ENCODE results near the gene CACNA2D4.

The CACNA2D4 gene

GRCh38 chr12:1919284-1919683 is 832 bp upstream of the CACNA2D4 start:
- Histone ChIP-seq H3K4me2 (peak overlapping the region; percentile 94 to 100 (median 97)), H3K27ac (peak overlapping the region; percentile 78 to 94 (median 89); a peak in 19 of 22 replicates), H4K20me1 (no peaks in the 10 kb centered on the region), H3K9me3 (replicated peaks in 1 of 11) (no peaks in the 10 kb centered on the region), H3K4me3 (peak overlapping the region; percentile 55 to 80 (median 66); a peak in 17 of 20 replicates), H3K4me1 (peaks cover 80 to 97% (median 96%) of the 10 kb centered on the region in 10 experiments), H3K27me3 (no peaks in the 10 kb centered on the region), H3K36me3 (no peaks in the 10 kb centered on the region), H3K9ac (peak overlapping the region; percentile 79 to 92 (median 86); a peak in 21 of 22 replicates)
- no peak for TF ChIP-seq Cebpa-rat (IDR thresholded peaks at IDR 0.05)

GRCh38 chr12:1918884-1919236 is 408 bp upstream of the CACNA2D4 start:
- no peaks in the 10 kb centered on the region for H3K27me3 ChIP-seq
- H3K9me3 ChIP-seq (replicated peaks in 1 of 11) = no peaks in the 10 kb centered on the region
- H3K4me1 ChIP-seq = peaks cover 76 to 97% (median 96%) of the 10 kb centered on the region in 10 experiments
- TF ChIP-seq Cebpa-rat (IDR thresholded peaks at IDR 0.05) = no peak
- H3K27ac ChIP-seq = peak overlapping the region; percentile 78 to 94 (median 89)
- H3K4me2 ChIP-seq = peak overlapping the region; percentile 94 to 100 (median 97)
- peak overlapping the region; percentile 79 to 92 (median 86) for H3K9ac ChIP-seq
- peak overlapping the region; percentile 55 to 80 (median 66) for H3K4me3 ChIP-seq
- no peaks in the 10 kb centered on the region for H4K20me1 ChIP-seq
- no peaks in the 10 kb centered on the region for H3K36me3 ChIP-seq

DNA sequence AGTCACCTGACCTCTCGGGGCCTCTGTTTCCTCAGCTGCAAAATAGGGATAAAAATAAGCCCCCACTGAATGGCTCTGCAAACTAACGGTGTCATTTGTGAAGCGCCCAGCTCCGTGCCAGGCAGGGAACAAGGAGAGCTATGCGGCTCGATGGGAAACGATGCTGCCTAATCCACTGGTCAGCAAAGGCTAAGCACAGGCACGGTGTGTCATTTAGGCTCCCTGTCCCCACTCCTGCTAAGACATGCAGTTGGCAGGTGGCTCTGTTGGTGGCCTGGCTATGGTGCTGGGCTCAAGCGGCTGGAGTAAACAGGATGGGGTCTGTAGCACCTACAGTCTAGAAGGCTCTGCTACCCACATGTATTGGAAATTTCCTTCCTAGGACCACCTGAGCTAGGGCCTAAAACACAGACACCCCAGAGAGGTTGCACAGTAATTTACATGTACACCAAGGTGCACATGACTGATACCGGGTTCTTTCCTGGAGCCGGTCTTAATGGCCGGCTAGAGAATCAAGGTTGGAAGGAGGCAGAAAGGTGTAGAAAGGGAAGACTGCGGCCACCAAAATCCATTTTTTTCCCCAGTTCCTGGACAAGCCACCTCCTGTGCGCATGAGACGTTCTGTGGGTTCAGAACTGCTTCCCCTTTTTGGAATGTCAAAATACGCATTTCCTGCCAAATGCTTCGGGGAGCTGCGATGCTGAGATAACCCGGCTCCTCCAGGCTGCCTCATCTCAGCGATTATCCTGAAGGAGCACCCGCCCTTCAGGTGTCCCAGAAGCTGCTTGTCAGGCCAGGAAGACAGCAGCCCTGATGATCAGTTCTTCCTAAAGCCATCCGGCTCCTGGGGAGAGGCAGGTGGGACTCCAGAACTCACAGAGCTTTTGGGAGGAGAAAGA is 1.0 kb downstream of the CACNA2D4 start:
- Histone ChIP-seq H3K4me1 (peaks cover 66 to 97% (median 96%) of the 10 kb centered on the region in 10 experiments), H3K4me3 (peak overlapping the region; percentile 55 to 80 (median 66)), H3K9ac (peak overlapping the region; percentile 79 to 92 (median 86)), H4K20me1 (no peaks in the 10 kb centered on the region), H3K36me3 (no peaks in the 10 kb centered on the region; a peak in 1 of 22 replicates), H3K27me3 (0 out of 22 replicates have a peak, but pooled peaks cover 0 to 4% (median 0%) of the 10 kb centered on the region in 11 experiments), H3K9me3 (replicated peaks in 1 of 11) (no peaks in the 10 kb centered on the region), H3K27ac (peak overlapping the region; percentile 78 to 94 (median 89)), H3K4me2 (peak overlapping the region; percentile 94 to 100 (median 97))
- TF ChIP-seq Cebpa-rat (IDR thresholded peaks at IDR 0.05) = no peak

DNA sequence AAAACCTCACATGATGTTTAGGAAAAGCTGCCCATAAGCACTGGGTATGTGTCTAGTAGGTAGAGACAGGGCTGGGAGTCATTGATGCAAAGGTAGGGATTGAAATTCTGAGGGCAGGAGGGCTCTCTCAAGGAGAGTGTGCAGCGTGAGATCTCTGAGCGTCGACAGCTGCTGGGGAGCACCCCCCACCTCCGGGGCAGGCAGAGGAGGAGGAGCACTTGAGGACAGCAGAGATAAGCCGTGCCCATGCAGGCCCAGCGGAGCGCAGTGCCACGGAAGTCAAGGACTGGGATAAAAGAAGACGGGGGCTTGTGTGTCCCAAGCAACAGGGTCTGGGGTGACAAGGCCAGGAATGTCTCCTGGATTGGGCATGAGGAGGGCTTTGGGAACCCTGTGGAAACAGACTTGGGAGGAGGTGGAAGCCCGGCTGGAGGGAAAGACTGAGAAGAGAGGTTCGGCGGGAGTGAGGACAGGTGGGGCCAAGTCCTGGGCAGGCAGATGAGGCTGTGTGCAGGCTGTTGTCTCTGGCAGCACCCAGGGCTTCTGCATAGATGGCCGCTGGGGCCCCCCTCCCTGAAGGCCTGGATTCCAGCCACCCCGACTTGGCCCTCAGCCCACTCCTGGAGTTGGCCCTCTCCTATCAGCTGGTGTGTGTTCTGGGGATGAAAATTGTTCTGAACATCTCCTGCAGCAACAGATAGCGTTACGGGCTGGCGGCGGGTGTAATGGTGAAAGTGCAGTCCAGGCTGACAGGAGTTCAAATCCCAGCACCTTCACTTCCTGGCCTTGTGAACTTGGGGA is 1.9 kb downstream of the CACNA2D4 start:
- peak overlapping the region; percentile 78 to 94 (median 89); a peak in 21 of 22 replicates for H3K27ac ChIP-seq

DNA sequence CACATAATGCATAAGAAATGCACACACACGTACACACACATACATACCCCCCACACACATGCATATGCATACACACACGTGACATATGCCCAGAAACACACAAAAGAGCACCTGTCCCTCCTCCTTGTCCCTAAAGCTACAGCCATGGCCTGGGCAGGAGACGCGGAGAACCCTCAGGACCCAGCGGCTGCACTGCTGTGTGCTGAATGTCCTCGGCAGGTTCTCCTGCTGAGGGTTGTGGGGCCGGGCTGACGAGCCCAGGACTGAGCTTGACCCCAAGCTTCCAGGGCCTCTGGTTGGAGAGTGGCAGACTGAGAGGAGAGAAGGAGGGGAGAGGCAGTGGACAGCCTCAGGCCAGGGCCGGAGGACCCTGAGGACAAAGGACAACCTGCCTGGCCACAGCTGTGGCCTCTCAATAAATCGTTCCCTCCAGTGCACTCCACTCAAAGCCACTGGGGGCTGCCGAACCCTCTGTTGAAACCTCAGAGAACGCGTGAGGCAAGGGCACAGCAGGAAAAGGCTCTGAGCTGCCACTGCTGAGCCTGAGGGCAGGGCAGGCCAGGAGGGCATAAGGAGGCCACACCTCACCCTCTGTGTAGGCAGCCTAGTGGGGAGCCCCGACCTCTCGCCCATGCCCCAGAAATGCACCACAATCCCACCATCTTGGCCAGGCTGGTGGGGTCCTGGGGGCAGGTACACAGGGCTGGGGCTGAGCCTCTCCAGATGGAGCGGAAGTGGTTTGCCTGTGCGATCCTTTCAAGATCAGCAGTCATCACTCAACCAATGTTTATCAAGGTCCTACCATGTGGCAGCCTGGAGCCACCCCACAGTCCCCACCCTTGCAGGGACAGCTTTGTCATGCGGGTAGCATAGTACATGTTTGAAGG is 3.1 kb downstream of the CACNA2D4 start:
- Histone ChIP-seq H3K4me1 (peaks cover 61 to 94% (median 92%) of the 10 kb centered on the region in 10 experiments), H4K20me1 (no peaks in the 10 kb centered on the region), H3K9ac (peak overlapping the region in 8 of 11 experiments; percentile 13 to 91 (median 81); a peak in 15 of 22 replicates), H3K27ac (peak overlapping the region in 10 of 11 experiments; percentile 31 to 94 (median 89); a peak in 19 of 22 replicates), H3K4me2 (peak overlapping the region; percentile 94 to 100 (median 97)), H3K9me3 (replicated peaks in 1 of 11) (peaks cover 0 to 3% (median 0%) of the 10 kb centered on the region in 11 experiments; a peak in 1 of 22 replicates), H3K27me3 (0 out of 22 replicates have a peak, but pooled peaks cover 0 to 4% (median 0%) of the 10 kb centered on the region in 11 experiments), H3K4me3 (no peak overlapping the region), H3K36me3 (no peaks in the 10 kb centered on the region; a peak in 2 of 22 replicates)
- TF ChIP-seq Cebpa-rat (IDR thresholded peaks at IDR 0.05) = peak in 4 of 11 experiments; percentile 33 to 57 (median 48); a peak in 5 of 22 replicates

More for the DNA sequence above, 1.9 kb downstream of the CACNA2D4 start:
- no peaks in the 10 kb centered on the region for H4K20me1 ChIP-seq
- H3K27me3 ChIP-seq = 0 out of 22 replicates have a peak, but pooled peaks cover 0 to 4% (median 0%) of the 10 kb centered on the region in 11 experiments
- no peaks in the 10 kb centered on the region; a peak in 1 of 22 replicates for H3K36me3 ChIP-seq
- H3K9ac ChIP-seq = peak overlapping the region in 8 of 11 experiments; percentile 13 to 91 (median 86); a peak in 14 of 22 replicates
- no peaks in the 10 kb centered on the region for H3K9me3 ChIP-seq (replicated peaks in 1 of 11)
- peak overlapping the region in 2 of 10 experiments; percentile 66 to 73; a peak in 1 of 20 replicates for H3K4me3 ChIP-seq
- TF ChIP-seq Cebpa-rat (IDR thresholded peaks at IDR 0.05) = no peak
- peaks cover 66 to 99% (median 97%) of the 10 kb centered on the region in 10 experiments for H3K4me1 ChIP-seq
- peak overlapping the region; percentile 94 to 100 (median 97) for H3K4me2 ChIP-seq

GRCh38 chr12:1914114-1914911 is 4.1 kb downstream of the CACNA2D4 start:
- H3K27ac ChIP-seq = peak overlapping the region in 8 of 11 experiments; percentile 1 to 94 (median 89); a peak in 10 of 22 replicates
- peak overlapping the region in 4 of 11 experiments; percentile 24 to 85 (median 58); a peak in 5 of 22 replicates for H3K9ac ChIP-seq
- H4K20me1 ChIP-seq = no peaks in the 10 kb centered on the region
- no peak overlapping the region for H3K4me3 ChIP-seq
- H3K4me2 ChIP-seq = peak overlapping the region; percentile 25 to 100 (median 97); a peak in 19 of 22 replicates
- peaks cover 0 to 7% (median 0%) of the 10 kb centered on the region in 11 experiments; a peak in 3 of 22 replicates for H3K9me3 ChIP-seq (replicated peaks in 1 of 11)
- H3K4me1 ChIP-seq = peaks cover 51 to 84% (median 82%) of the 10 kb centered on the region in 10 experiments
- peaks cover 0 to 3% (median 0%) of the 10 kb centered on the region in 11 experiments; a peak in 3 of 22 replicates for H3K36me3 ChIP-seq
- no peak for TF ChIP-seq Cebpa-rat (IDR thresholded peaks at IDR 0.05)
- 0 out of 22 replicates have a peak, but pooled peaks cover 0 to 4% (median 0%) of the 10 kb centered on the region in 11 experiments for H3K27me3 ChIP-seq
